SJSA1 (cell line): ENCODE data around the gene MSGN1. TPM values are rescaled to one million over a fixed set of nuclear protein-coding genes. Genes with fewer than 3 reads are reported as not detected.

Experiments used
- DNase-seq, 2 experiments: peaks; one replicate each; pipeline ENCODE4 v3.0.0-alpha.2; 2015 to 2020; ENCODE audit warnings: low spot score in 2 of 2, low read depth in 1 of 2
- H3K27ac ChIP-seq: fragments of 250-450 bp; sonication (Bioruptor Pico); 2 replicates; pipeline ENCODE4 v1.5.1; 2020; ENCODE audit warnings: mild to moderate bottlenecking, moderate library complexity
- H3K27me3 ChIP-seq: fragments of 250-450 bp; sonication (Bioruptor Pico); replicated peaks from 2 replicates; pipeline ENCODE4 v1.5.1; 2020; ENCODE audit warnings: mild to moderate bottlenecking, moderate library complexity
- H3K36me3 ChIP-seq: fragments of 250-450 bp; sonication (Bioruptor Pico); 2 replicates; pipeline ENCODE4 v1.5.1; 2020; ENCODE audit warnings: mild to moderate bottlenecking
- H3K4me1 ChIP-seq: fragments of 250-450 bp; sonication (Bioruptor Pico); replicated peaks from 2 replicates; pipeline ENCODE4 v1.6.1; 2021; ENCODE audit warnings: mild to moderate bottlenecking
- H3K4me3 ChIP-seq: fragments of 250-450 bp; sonication (Bioruptor Pico); 2 replicates; pipeline ENCODE4 v1.5.1; 2020; ENCODE audit warnings: mild to moderate bottlenecking
- H3K9me3 ChIP-seq: fragments of 250-450 bp; sonication (Bioruptor Pico); replicated peaks from 2 replicates; pipeline ENCODE4 v1.5.1; 2020; ENCODE audit warnings: mild to moderate bottlenecking
- total RNA-seq: library from RNA; depleted of rRNA; stranded (reverse); fragments of >200 nt; shearing (Covaris generic); gene quantifications from 2 replicates; pipeline ENCODE4 v1.2.3, GENCODE V29; 2014

Gene MSGN1
- total RNA-seq, 1 experiment from 2014 or later = not detected

DNA sequence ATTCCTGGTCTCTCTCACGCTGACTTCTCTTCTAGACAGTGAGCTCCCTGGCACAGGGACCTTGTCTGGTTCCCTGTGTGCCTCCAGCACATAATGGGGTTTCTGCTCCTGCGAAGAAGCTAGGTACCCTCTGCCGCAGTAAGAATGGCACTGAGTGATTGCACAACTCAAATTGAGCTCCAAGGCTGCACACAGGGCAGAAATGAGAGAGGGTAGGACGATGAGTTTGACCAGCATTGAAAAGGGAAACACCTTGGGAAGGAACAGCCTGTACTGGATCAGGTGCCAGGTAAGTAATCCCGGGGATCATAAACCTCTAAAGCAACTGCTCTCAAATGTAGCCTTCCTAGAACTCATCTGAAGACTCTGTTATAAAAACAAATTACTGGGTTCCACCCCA lies 21.0 kb upstream of the MSGN1 start:
- peaks cover 11% of the 10 kb centered on the region for H3K4me1 ChIP-seq
- H3K9me3 ChIP-seq = no peaks in the 10 kb centered on the region
- no peaks in the 10 kb centered on the region for H3K27me3 ChIP-seq
- H3K27ac ChIP-seq = no peak overlapping the region
- no peaks in the 10 kb centered on the region for H3K36me3 ChIP-seq
- no peak for DNase-seq
- no peak overlapping the region for H3K4me3 ChIP-seq

DNA sequence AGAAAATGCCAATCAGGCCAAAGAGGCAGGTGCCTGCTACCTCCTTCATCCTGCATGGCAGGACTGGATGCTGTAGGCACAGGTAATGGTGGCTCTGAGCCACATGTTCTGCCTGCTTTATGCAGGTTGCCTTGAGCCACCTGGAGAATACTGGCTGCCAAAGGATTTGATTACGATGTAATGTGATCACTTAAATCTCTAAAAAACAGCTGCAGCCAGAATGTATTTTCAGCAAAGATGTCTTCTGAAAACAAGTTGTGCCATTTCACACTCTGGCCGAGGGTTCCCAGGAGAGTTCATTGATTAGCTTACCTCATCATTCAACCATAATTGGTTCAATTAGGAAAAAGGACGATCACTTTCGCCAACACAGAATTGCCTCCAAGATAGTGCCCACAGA lies 17.9 kb upstream of the MSGN1 start:
- no peak for DNase-seq
- no peak overlapping the region for H3K27ac ChIP-seq

DNA sequence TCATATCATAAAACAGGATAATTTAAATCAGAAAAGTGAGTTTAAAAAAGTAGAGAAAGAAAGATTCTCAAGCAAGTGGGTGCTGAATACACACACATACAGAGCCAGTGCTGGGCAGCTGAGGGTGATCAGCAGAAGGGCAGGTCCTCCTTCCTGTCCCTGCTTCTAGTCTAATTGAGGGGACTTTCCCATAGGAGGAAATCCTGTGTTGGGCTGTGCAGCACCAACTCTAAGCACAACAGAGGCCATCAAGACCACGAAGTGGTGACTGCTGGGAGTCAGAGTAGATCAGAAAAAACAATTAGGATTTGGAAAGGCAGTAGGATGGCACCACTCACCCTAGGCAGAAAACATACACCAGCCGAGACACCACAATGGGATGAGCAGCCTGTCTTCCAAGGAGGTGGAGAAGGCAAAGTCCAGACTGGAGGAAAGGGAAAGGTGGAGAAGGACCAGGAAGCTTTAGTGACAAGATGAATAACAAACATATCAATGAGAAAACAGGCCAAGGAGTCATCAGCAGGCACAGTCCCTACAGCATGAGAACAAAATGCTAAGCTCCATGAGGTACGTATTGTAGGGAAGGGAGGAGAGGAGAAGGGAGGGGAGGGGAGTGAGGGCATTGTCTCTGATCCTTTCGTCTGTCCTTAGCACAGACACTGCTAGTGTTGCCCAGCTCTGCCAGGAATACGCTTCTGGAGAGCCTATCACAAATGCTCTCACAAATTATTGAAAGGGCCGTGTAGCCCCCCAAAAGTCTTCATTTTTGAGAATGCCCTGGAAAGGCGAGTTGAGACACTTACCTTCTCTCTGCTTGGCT lies 16.7 kb upstream of the MSGN1 start:
- Histone ChIP-seq H3K4me3 (no peak overlapping the region), H3K27me3 (no peaks in the 10 kb centered on the region), H3K36me3 (no peaks in the 10 kb centered on the region), H3K4me1 (no peaks in the 10 kb centered on the region), H3K9me3 (no peaks in the 10 kb centered on the region), H3K27ac (no peak overlapping the region)
- no peak for DNase-seq

More for the DNA sequence above, 17.9 kb upstream of the MSGN1 start:
- Histone ChIP-seq H3K9me3 (no peaks in the 10 kb centered on the region), H3K4me3 (no peak overlapping the region), H3K27me3 (no peaks in the 10 kb centered on the region), H3K4me1 (no peaks in the 10 kb centered on the region), H3K36me3 (no peaks in the 10 kb centered on the region)

DNA sequence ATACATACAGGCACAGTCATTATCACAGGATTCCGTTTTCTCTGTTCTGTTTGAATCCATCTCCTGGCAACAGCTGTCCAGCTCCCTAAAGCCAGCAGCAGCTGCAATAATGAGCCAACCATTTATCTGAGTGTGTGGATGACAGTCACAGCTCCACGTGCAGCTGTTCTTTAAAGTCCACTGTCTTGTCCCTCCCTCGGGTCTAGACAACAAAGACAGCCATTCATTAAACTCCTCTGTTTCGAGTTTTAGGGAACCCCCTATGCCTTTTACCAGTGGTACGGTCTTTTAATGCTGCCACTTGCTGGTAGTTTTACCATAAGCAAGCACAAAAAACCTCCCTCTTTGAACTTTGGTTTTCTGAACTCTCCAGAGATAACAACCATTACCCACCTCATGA lies 16.0 kb upstream of the MSGN1 start:
- Histone ChIP-seq H3K4me1 (no peaks in the 10 kb centered on the region), H3K27ac (no peak overlapping the region), H3K4me3 (no peak overlapping the region), H3K9me3 (no peaks in the 10 kb centered on the region), H3K36me3 (no peaks in the 10 kb centered on the region), H3K27me3 (no peaks in the 10 kb centered on the region)
- no peak for DNase-seq

DNA sequence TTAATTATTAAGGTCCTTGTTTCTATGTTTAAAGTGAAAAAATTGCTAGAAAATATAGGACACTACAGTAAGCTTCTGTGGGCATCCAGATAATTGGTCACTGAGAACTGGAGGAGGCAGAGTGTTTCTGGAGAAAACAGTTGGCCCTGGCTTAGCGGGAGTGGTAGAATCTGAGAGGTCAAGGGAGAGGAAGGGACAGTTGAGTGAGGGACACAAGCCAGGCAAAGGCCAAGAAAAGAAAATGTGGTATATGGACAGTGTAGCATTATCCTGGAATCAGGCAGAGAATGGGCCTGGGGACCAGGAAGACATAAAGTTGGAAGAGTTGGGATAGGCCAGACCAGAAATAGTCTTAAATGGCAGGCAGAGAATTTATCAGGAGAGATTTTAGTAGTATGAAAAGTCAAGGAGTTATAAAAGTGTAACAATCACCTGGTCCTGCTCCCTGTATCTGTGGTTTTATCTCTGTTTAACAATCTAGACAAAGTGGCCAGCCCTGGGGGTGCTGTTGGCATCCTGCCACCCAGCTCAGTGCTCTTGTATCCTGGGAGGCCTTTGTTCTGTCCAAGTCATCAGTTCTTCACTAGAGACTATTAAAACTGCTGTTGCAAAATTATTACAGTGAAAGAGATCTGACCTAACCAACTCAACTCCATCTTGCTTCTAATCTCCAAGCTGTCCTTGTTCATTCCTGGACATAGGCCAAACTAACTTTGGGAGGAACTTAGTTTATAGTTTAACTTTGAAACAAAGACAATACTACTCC lies 15.4 kb upstream of the MSGN1 start:
- Histone ChIP-seq H3K36me3 (no peaks in the 10 kb centered on the region), H3K4me3 (no peak overlapping the region), H3K27ac (no peak overlapping the region), H3K27me3 (no peaks in the 10 kb centered on the region), H3K9me3 (no peaks in the 10 kb centered on the region), H3K4me1 (no peaks in the 10 kb centered on the region)
- DNase-seq = peak in 1 of 2 experiments; percentile 12

DNA sequence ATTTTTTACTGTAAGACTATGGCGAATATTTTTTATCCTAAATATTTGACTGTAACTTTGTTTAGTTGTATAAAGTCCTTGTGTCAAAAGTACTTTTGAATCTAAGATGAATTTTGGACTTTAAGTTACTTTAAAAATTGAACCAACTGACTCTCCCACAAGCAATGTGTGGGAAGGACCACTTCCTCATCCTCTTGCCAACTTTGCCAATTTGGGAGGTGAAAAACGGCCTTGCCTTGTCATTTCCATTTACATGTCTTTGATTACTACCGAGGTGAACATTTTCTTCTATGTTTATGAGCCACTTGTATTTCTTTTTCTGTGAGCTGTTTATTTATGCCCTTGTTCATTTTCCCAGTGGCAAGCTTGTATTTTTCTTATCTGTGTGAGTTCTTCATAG lies 12.8 kb upstream of the MSGN1 start:
- Histone ChIP-seq H3K4me3 (no peak overlapping the region), H3K27me3 (no peaks in the 10 kb centered on the region), H3K36me3 (no peaks in the 10 kb centered on the region), H3K4me1 (no peaks in the 10 kb centered on the region), H3K9me3 (no peaks in the 10 kb centered on the region), H3K27ac (no peak overlapping the region)
- no peak for DNase-seq

DNA sequence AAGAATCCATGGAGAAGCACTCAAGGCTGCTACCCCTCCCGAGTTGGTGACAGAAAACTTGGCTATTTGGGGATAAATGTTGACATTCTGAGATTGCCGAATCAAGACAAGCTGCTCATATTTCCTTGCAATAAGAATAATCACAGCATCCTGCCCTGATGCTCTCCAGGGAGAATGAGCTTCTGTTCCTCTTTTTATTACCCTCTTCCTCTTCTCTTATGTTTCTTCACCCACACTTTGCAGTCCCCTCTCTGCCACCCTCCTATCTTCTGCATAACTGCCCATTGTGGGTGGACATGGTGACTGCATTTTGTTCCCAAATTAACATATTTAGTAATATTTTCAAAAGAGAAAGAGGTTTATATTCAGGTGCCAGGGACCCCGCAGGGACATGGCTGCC lies 11.9 kb upstream of the MSGN1 start:
- no peak for DNase-seq
- no peaks in the 10 kb centered on the region for H3K9me3 ChIP-seq

DNA sequence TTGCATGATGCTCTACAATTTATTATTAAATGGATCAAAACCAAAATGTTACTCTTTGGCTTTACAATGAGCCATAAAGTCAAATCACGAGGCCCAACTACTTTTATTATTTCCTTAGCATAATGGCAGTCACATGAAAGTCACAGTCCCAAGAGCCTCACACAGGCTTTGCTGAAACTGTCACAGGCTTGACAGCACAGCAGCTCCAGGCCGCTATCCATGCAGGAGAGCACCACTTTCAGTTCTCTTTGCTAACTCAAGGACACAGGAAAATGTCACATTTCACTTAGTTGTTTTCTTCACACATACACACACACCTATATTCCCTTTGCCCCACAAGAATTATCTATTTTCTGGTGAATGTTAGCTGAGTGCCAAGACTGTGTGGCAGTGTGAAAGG lies 11.1 kb upstream of the MSGN1 start:
- Histone ChIP-seq H3K27ac (no peak overlapping the region), H3K27me3 (no peaks in the 10 kb centered on the region), H3K9me3 (no peaks in the 10 kb centered on the region), H3K4me3 (no peak overlapping the region), H3K36me3 (no peaks in the 10 kb centered on the region), H3K4me1 (no peaks in the 10 kb centered on the region)
- no peak for DNase-seq

More for the DNA sequence above, 11.9 kb upstream of the MSGN1 start:
- Histone ChIP-seq H3K27ac (no peak overlapping the region), H3K27me3 (no peaks in the 10 kb centered on the region), H3K36me3 (no peaks in the 10 kb centered on the region), H3K4me1 (no peaks in the 10 kb centered on the region), H3K4me3 (no peak overlapping the region)

DNA sequence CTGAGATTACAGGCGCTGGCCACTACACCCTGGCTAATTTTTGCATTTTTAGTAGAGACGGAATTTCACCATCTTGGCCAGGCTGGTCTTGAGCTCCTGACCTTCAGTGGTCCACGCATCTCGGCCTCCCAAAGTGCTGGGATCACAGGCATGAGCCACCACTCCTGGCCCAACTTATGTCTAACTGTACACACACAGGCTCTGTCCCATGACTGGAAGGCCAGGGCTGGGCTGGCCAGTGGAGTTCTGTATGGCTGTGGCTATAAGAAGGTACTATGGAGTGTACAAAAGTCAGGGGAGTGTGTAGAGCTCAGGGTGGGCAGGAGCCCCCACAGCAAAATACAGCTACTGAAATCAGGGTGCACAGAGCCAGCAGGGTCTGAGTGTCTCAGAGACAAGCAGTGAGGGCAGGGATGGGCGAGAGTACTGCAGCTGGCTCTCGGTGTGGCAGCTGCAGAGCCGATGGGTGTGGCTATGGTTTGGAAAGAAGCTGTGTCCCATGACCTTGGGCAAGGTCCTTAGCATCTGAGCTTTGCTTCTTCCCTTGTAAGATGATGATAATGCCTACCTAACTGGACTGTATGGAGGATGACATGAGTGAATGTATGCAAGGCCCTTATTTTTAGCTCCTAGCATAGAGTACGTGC lies 10.4 kb upstream of the MSGN1 start:
- no peaks in the 10 kb centered on the region for H3K27me3 ChIP-seq
- no peaks in the 10 kb centered on the region for H3K9me3 ChIP-seq
- no peak overlapping the region for H3K4me3 ChIP-seq
- no peaks in the 10 kb centered on the region for H3K36me3 ChIP-seq
- no peaks in the 10 kb centered on the region for H3K4me1 ChIP-seq
- no peak overlapping the region for H3K27ac ChIP-seq
- no peak for DNase-seq

DNA sequence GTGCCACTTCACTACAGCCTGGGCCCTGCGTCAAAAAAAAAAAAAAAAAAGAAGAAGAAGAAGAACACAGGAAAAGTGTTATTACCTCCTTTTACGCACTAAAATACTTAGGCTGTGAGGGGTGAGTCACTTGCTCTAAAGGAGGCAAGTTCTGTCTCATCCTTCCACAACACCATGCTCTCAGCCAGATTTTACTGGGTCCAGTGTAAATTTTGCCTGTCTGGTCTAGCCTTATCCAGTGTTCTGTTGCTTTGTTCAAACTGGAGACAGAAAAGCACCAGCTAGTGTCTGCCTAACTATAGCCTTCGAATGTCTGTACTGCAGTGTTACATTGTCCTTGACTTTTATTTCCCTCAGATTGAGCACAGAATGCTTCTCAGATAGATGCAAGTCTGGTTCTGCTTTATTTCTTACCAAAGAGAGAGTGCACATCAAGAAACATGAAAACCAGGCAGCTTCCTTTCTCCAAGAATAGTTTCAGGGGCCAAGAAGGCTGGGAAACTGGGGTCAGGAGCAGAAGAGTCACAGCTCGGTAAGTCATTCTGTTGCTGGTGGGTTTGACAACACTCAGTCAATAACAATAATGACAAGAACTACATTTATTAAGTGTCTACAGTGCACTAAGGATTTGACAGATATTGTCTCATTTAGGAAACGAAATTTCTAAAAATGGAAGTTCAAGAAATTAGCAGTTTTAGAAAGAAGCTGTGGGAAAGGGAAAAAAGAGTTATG lies 3.1 kb upstream of the MSGN1 start:
- no peak overlapping the region for H3K4me3 ChIP-seq
- H3K27me3 ChIP-seq = no peaks in the 10 kb centered on the region
- H3K4me1 ChIP-seq = peaks cover 10% of the 10 kb centered on the region
- no peaks in the 10 kb centered on the region for H3K36me3 ChIP-seq
- no peaks in the 10 kb centered on the region for H3K9me3 ChIP-seq
- H3K27ac ChIP-seq = no peak overlapping the region
- peak in 1 of 2 experiments; percentile 16 for DNase-seq

DNA sequence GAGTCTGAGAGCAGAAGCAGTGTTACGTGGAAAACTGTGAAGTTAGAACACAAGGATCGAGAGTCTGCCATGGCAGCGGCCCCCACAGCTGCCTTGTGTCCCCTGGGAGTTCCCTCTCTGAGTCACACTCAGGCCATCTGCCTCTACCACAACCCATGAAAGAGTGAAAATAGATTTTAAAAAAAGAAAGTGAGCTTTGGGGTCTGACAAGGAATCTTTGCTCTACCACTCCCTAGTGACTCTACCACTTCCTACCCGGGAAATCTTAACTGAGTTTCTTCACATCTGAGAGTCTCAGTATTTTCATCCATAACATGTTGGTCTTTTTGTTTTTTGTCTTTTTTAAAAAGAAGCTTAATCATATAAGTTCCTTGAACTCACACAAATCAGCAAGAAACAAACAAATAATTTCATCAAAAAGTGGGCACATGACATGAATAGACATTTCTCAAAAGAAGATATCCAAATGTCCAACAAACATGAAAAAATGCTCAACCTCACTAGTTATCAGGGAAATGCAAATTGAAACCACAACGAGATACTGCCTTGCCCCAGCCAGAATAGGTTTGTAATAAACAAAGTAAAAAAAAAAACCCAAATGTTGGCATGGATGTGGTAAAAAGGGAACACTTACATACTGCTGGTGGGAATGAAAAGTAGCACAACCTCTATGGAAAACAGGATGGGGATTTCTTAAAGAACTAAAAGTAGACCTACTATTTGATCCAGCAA lies 2.4 kb upstream of the MSGN1 start:
- peak in 1 of 2 experiments; percentile 32 for DNase-seq

DNA sequence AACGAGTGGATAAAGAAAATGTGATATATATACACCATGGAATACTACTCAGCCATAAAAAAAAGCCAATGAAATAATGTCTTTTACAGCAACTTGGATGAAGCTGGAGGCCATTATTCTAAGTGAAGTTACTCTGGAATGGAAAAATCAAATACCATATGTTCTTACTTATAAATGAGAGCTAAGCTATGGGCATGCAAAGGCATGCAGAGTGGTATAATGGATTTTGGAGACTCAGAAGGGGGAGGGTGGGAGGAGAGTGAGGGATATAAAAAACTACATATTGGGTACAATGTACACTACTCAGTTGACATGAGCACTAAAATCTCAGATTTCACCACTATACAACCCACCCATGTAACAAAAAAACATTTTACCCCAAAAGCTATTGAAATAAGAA lies 1.7 kb upstream of the MSGN1 start:
- no peak overlapping the region for H3K27ac ChIP-seq
- H3K4me3 ChIP-seq = no peak overlapping the region

More for the DNA sequence above, 2.4 kb upstream of the MSGN1 start:
- no peaks in the 10 kb centered on the region for H3K9me3 ChIP-seq
- no peaks in the 10 kb centered on the region for H3K36me3 ChIP-seq
- H3K4me1 ChIP-seq = peaks cover 10% of the 10 kb centered on the region
- no peak overlapping the region for H3K27ac ChIP-seq
- H3K27me3 ChIP-seq = no peaks in the 10 kb centered on the region
- no peak overlapping the region for H3K4me3 ChIP-seq

More for the DNA sequence above, 1.7 kb upstream of the MSGN1 start:
- peaks cover 10% of the 10 kb centered on the region for H3K4me1 ChIP-seq
- no peaks in the 10 kb centered on the region for H3K36me3 ChIP-seq
- DNase-seq = no peak
- no peaks in the 10 kb centered on the region for H3K27me3 ChIP-seq
- H3K9me3 ChIP-seq = no peaks in the 10 kb centered on the region
